ENCODE data around the gene MAPKAP1. TPM values are rescaled to one million over a fixed set of nuclear protein-coding genes. Genes with fewer than 3 reads are reported as not detected.

MAPKAP1 gene
- polyA plus RNA-seq, 3 donors, result 39.9 to 57.5 (median 44.1) TPM

- no peaks in the 10 kb centered on the region for H4K20me1 ChIP-seq (ENCODE audit: insufficient read depth, low read length)
- Mint-ChIP-seq H3K27me3 (ENCODE audit: low read depth in 3 of 3) (peaks cover 0 to 2% (median 0%) of the 10 kb centered on the region in 3 donors), H3K27ac (no peak overlapping the region), H3K4me3 (no peak overlapping the region), H3K36me3 (peaks cover 19 to 29% of the 10 kb centered on the region in 2 donors), H3K9me3 (peaks cover 0 to 5% (median 0%) of the 10 kb centered on the region in 7 donors), H3K4me1 (no peaks in the 10 kb centered on the region)
- H3K27ac ChIP-seq (ENCODE audit: low read depth in 1 of 2, low read length in 2 of 2), result no peak overlapping the region
- H3K4me1 ChIP-seq (ENCODE audit: control insufficient read depth in 1 of 2, insufficient read depth in 2 of 2, low read length in 2 of 2), result no peaks in the 10 kb centered on the region
- no peak overlapping the region for H3K4me3 ChIP-seq (replicated peaks in 1 of 3; ENCODE audit: low read depth in 2 of 3, low read length in 3 of 3)
- intact Hi-C loops (cut with micrococcal nuclease), result no loop called here
- no peak for DNase-seq
- no peak for TF ChIP-seq CTCF (IDR thresholded peaks at IDR 0.05)
- no peak overlapping the region for H2AFZ ChIP-seq (ENCODE audit: insufficient read depth, low read depth, low read length, poor library complexity, severe bottlenecking)
- H3K36me3 ChIP-seq (replicated peaks in 1 of 2; ENCODE audit: control insufficient read depth in 1 of 2, insufficient read depth in 2 of 2, low read length in 2 of 2), result peaks cover 5 to 32% of the 10 kb centered on the region in 2 donors
- no peaks in the 10 kb centered on the region for H3K9me3 ChIP-seq (replicated peaks in 1 of 2; ENCODE audit: control insufficient read depth in 1 of 2, insufficient read depth in 1 of 2, low read length in 2 of 2)
- H3K9ac ChIP-seq (ENCODE audit: insufficient read depth, low read length, poor library complexity, severe bottlenecking), result no peak overlapping the region
- H3K27me3 ChIP-seq (ENCODE audit: control insufficient read depth in 2 of 2, insufficient read depth in 2 of 2, low read length in 2 of 2), result no peaks in the 10 kb centered on the region
- no peaks in the 10 kb centered on the region for H3K79me2 ChIP-seq (ENCODE audit: insufficient read depth, low read length)
- no peak overlapping the region for H3K4me2 ChIP-seq (replicated peaks; ENCODE audit: extremely low read depth, low read length, poor library complexity, severe bottlenecking)
- no CpG with 5 or more reads among the region's 2 CpGs for WGBS (ENCODE audit: insufficient coverage)
Measured at GRCh38 chr9:125508249-125508648, 198.8 kb downstream of the MAPKAP1 start.

- Histone ChIP-seq H3K4me3 (replicated peaks in 1 of 3; ENCODE audit: low read depth in 2 of 3, low read length in 3 of 3) (no peak overlapping the region), H4K20me1 (ENCODE audit: insufficient read depth, low read length) (no peaks in the 10 kb centered on the region), H3K9ac (ENCODE audit: insufficient read depth, low read length, poor library complexity, severe bottlenecking) (no peak overlapping the region), H3K9me3 (replicated peaks in 1 of 2; ENCODE audit: control insufficient read depth in 1 of 2, insufficient read depth in 1 of 2, low read length in 2 of 2) (no peaks in the 10 kb centered on the region), H3K4me2 (replicated peaks; ENCODE audit: extremely low read depth, low read length, poor library complexity, severe bottlenecking) (no peak overlapping the region), H3K27me3 (ENCODE audit: control insufficient read depth in 2 of 2, insufficient read depth in 2 of 2, low read length in 2 of 2) (no peaks in the 10 kb centered on the region), H3K27ac (ENCODE audit: low read depth in 1 of 2, low read length in 2 of 2) (no peak overlapping the region), H3K79me2 (ENCODE audit: insufficient read depth, low read length) (no peaks in the 10 kb centered on the region), H3K4me1 (ENCODE audit: control insufficient read depth in 1 of 2, insufficient read depth in 2 of 2, low read length in 2 of 2) (no peaks in the 10 kb centered on the region), H2AFZ (ENCODE audit: insufficient read depth, low read depth, low read length, poor library complexity, severe bottlenecking) (no peak overlapping the region), H3K36me3 (replicated peaks in 1 of 2; ENCODE audit: control insufficient read depth in 1 of 2, insufficient read depth in 2 of 2, low read length in 2 of 2) (peaks cover 5 to 35% of the 10 kb centered on the region in 2 donors)
- intact Hi-C loops (cut with micrococcal nuclease), result no loop called here
- WGBS (ENCODE audit: insufficient coverage), result no CpG with 5 or more reads among the region's 5 CpGs
- Mint-ChIP-seq H3K27me3 (ENCODE audit: low read depth in 3 of 3) (peaks cover 0 to under 1% (median 0%) of the 10 kb centered on the region in 3 donors), H3K36me3 (peaks cover 21 to 29% of the 10 kb centered on the region in 2 donors), H3K4me3 (no peak overlapping the region), H3K4me1 (no peaks in the 10 kb centered on the region), H3K27ac (no peak overlapping the region), H3K9me3 (peaks cover 0 to 5% (median 0%) of the 10 kb centered on the region in 7 donors)
- DNase-seq, result no peak
- no peak for TF ChIP-seq CTCF (IDR thresholded peaks at IDR 0.05)
Measured at GRCh38 chr9:125507226-125507625, 199.8 kb downstream of the MAPKAP1 start.
